ENCODE results near the gene VWA8.
"Not testable (repeated sequence)": the region's sequence is repeated elsewhere in the genome, so short reads cannot be mapped to it uniquely, and the experiment has no call there.

Gene VWA8

GRCh38 chr13:41571817-41572340 is 389.0 kb downstream of the VWA8 start:
- DNase-seq, result not testable (repeated sequence)

- no peak for DNase-seq
Observed at GRCh38 chr13:41568972-41569351, 391.9 kb downstream of the VWA8 start.

GRCh38 chr13:41568143-41568971 is 392.6 kb downstream of the VWA8 start:
- no peak for DNase-seq

- no peak for DNase-seq
Observed at GRCh38 chr13:41567363-41567762, 393.5 kb downstream of the VWA8 start.

- DNase-seq, result no peak
Observed at GRCh38 chr13:41565846-41566245, 395.1 kb downstream of the VWA8 start.

- DNase-seq, result no peak
Observed at GRCh38 chr13:41565216-41565615, 395.7 kb downstream of the VWA8 start.

- DNase-seq, result no peak
Observed at GRCh38 chr13:41563984-41564365, 396.9 kb downstream of the VWA8 start.

GRCh38 chr13:41563341-41563983 is 397.4 kb downstream of the VWA8 start:
- no peak for DNase-seq

GRCh38 chr13:41562541-41563178 is 398.2 kb downstream of the VWA8 start:
- DNase-seq, result no peak

- DNase-seq, result peak; percentile 0
Observed at GRCh38 chr13:41562083-41562482, 398.8 kb downstream of the VWA8 start.

GRCh38 chr13:41561170-41561569 is 399.7 kb downstream of the VWA8 start:
- DNase-seq, result no peak

GRCh38 chr13:41558781-41559560 is 401.9 kb downstream of the VWA8 start:
- no peak for DNase-seq

- DNase-seq, result no peak
Observed at GRCh38 chr13:41557719-41558118, 403.2 kb downstream of the VWA8 start.

- no peak for DNase-seq
Observed at GRCh38 chr13:41554626-41555386, 406.1 kb downstream of the VWA8 start.

GRCh38 chr13:41554180-41554579 is 406.7 kb downstream of the VWA8 start:
- DNase-seq, result no peak

- no peak for DNase-seq
Observed at GRCh38 chr13:41552031-41552430, 408.9 kb downstream of the VWA8 start.

GRCh38 chr13:41550276-41550675 is 410.6 kb downstream of the VWA8 start:
- DNase-seq, result no peak

- DNase-seq, result no peak
Observed at GRCh38 chr13:41549491-41549890, 411.4 kb downstream of the VWA8 start.

GRCh38 chr13:41548910-41549309 is 412.0 kb downstream of the VWA8 start:
- DNase-seq, result no peak

- no peak for DNase-seq
Observed at GRCh38 chr13:41548031-41548430, 412.9 kb downstream of the VWA8 start.

- no peak for DNase-seq
Observed at GRCh38 chr13:41547251-41548000, 413.5 kb downstream of the VWA8 start.
